HL-60 (cell line): ENCODE data around the gene NCDN.

Experiments
- CTCF ChIP-seq: IDR thresholded peaks from one replicate; pipeline ENCODE4 v1.5.1; 2011; ENCODE audit warnings: low read length, control low read depth, inconsistent platforms; ENCODE audit not compliant: insufficient read depth
- POLR2AphosphoS5 ChIP-seq: IDR thresholded peaks from 2 replicates; pipeline ENCODE4 v1.6.1; 2012; ENCODE audit warnings: low read depth
- TF ChIP-seq, protein P1 (sequence below): IDR thresholded peaks from 2 replicates; pipeline ENCODE4 v1.6.1; 2012; ENCODE audit warnings: low read depth; ENCODE audit not compliant: insufficient replicate concordance

GRCh38 chr1:35611655-35612054, 54.1 kb downstream of the NCDN start:
- TF ChIP-seq POLR2AphosphoS5 = no peak
- TF ChIP-seq, protein P1, sequence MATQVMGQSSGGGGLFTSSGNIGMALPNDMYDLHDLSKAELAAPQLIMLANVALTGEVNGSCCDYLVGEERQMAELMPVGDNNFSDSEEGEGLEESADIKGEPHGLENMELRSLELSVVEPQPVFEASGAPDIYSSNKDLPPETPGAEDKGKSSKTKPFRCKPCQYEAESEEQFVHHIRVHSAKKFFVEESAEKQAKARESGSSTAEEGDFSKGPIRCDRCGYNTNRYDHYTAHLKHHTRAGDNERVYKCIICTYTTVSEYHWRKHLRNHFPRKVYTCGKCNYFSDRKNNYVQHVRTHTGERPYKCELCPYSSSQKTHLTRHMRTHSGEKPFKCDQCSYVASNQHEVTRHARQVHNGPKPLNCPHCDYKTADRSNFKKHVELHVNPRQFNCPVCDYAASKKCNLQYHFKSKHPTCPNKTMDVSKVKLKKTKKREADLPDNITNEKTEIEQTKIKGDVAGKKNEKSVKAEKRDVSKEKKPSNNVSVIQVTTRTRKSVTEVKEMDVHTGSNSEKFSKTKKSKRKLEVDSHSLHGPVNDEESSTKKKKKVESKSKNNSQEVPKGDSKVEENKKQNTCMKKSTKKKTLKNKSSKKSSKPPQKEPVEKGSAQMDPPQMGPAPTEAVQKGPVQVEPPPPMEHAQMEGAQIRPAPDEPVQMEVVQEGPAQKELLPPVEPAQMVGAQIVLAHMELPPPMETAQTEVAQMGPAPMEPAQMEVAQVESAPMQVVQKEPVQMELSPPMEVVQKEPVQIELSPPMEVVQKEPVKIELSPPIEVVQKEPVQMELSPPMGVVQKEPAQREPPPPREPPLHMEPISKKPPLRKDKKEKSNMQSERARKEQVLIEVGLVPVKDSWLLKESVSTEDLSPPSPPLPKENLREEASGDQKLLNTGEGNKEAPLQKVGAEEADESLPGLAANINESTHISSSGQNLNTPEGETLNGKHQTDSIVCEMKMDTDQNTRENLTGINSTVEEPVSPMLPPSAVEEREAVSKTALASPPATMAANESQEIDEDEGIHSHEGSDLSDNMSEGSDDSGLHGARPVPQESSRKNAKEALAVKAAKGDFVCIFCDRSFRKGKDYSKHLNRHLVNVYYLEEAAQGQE = no peak
- no peak for TF ChIP-seq CTCF
